Kidney (tissue), 14 donors: ENCODE data around the gene PTPRM. TPM values are rescaled to one million over a fixed set of nuclear protein-coding genes. Genes with fewer than 3 reads are reported as not detected.

Source experiments
- DNase-seq, 5 donors: peaks; one replicate each; pipeline ENCODE4 v3.0.0-alpha.2; 2013 to 2020
- FAIRE-seq: peaks from 2 replicates; lab custom pipeline; 2012; peaks lifted over from hg19 to GRCh38; lab: Jason Lieb, UNC
- H3K27ac ChIP-seq, 2 donors: one replicate each; pipeline ENCODE4 v1.7.0; 2013; ENCODE audit warnings: low read depth in 2 of 2, low read length in 2 of 2, inconsistent platforms in 1 of 2
- H3K27me3 ChIP-seq: one replicate; pipeline ENCODE4 v1.7.1; 2013; ENCODE audit warnings: low read length, inconsistent platforms; ENCODE audit not compliant: control insufficient read depth, insufficient read depth
- H3K36me3 ChIP-seq, 3 donors: one replicate each; pipeline versions ENCODE4 v1.7.0 to v1.7.1; 2013; ENCODE audit warnings: low read length in 3 of 3, control low read depth in 1 of 3, inconsistent platforms in 1 of 3; ENCODE audit not compliant: insufficient read depth in 3 of 3, control insufficient read depth in 2 of 3
- H3K4me1 ChIP-seq, 3 donors: one replicate each; pipeline versions ENCODE4 v1.7.0 to v1.7.1; 2013; ENCODE audit warnings: low read length in 3 of 3, inconsistent platforms in 1 of 3, low read depth in 1 of 3; ENCODE audit not compliant: control insufficient read depth in 2 of 3, insufficient read depth in 2 of 3
- H3K4me3 ChIP-seq, 3 donors: one replicate each; pipeline versions ENCODE4 v1.7.0 to v1.8.1; 2013; ENCODE audit warnings: low read length in 3 of 3, control low read depth in 1 of 3, inconsistent platforms in 1 of 3
- H3K9ac ChIP-seq, 3 donors: one replicate each; pipeline versions ENCODE4 v1.7.0 to v1.7.1; 2013; ENCODE audit warnings: low read length in 3 of 3, control low read depth in 1 of 3, inconsistent platforms in 1 of 3
- H3K9me3 ChIP-seq, 3 donors: one replicate each; pipeline versions ENCODE4 v1.7.0 to v1.7.1; 2013; ENCODE audit warnings: low read length in 3 of 3, control low read depth in 1 of 3, inconsistent platforms in 1 of 3; ENCODE audit not compliant: control insufficient read depth in 2 of 3, insufficient read depth in 1 of 3
- intact Hi-C: fragments of 100-400 bp; cut with DNase I; formaldehyde crosslinking; loops from one replicate; pipeline ENCODE4 v1.11.1; 2022
- polyA plus RNA-seq: library from polyadenylated mRNA; stranded (reverse); fragments of 350-450 nt; fragmentation: Illumina TruSeq; extraction: RNeasy Lipid Tissue Mini Kit (QIAGEN cat#74804); gene quantifications from one replicate; pipeline ENCODE4 v1.2.3, GENCODE V29; 2014; ENCODE audit warnings: low read depth, low replicate concordance; ENCODE audit not compliant: insufficient read depth
- total RNA-seq: library from RNA; stranded (reverse); fragmentation: NEBNext Ultra II Directional; extraction: Animal tissue kit (Norgen Biotek cat#: 25700); gene quantifications from one replicate; pipeline ENCODE4 v1.2.1, GENCODE V29; 2021
- TF ChIP-seq, protein P1 (sequence below): IDR thresholded peaks from 3 replicates; pipeline ENCODE4 v1.5.1; 2012; ENCODE audit warnings: mild to moderate bottlenecking, moderate library complexity, borderline replicate concordance; ENCODE audit not compliant: insufficient read depth; ENCODE audit errors: extremely low read depth
- donor health status: control.
- donor health status: control.
- donor health status: control.
- donor health status: control.
- donor health status: control.
- donor health status: DM: yes; HTN: yes; CAD: no.
- donor health status: Normal renal cell carcinoma (clear cell type).

PTPRM gene
- total and polyA plus RNA-seq, 2 donors from 2014 or later, result 52.4 to 98.9 TPM

DNA sequence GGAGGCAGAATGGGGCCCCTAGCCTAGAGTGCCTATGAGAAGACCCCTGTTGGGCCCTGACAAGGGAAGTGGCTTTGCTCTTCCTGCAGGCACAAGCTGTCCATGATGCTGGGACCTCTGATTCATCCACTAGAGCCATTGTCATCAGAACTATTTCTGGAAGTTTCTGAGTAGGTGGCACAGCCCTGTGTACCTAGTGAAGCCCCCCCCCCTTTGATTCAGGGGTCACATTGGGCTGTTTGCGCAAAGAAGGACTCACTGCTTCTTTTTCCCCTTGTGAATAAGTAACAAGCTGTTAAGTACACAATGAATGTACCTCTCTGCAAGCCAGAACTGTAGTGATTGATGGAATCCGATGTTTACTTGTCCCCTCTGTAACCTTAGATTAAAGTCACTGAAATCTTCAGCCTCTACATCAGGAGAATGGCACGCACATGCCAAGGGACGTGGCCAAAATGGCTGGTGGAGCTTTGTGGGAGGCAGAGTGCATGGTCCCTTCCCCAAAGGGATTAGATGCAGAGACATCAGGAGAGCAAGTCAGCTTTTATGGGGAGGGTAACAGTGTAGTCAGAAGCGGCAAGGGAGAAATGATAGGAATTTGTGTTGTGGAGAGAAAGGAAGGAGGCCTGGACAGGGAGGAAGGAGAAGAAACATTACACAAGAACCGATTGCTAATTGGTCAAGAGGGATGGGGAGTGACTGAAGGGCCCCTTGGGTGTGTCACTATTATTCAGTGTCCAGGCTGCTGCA lies 774.5 kb downstream of the PTPRM start:
- no peaks in the 10 kb centered on the region for H3K9me3 ChIP-seq
- TF ChIP-seq, protein P1, sequence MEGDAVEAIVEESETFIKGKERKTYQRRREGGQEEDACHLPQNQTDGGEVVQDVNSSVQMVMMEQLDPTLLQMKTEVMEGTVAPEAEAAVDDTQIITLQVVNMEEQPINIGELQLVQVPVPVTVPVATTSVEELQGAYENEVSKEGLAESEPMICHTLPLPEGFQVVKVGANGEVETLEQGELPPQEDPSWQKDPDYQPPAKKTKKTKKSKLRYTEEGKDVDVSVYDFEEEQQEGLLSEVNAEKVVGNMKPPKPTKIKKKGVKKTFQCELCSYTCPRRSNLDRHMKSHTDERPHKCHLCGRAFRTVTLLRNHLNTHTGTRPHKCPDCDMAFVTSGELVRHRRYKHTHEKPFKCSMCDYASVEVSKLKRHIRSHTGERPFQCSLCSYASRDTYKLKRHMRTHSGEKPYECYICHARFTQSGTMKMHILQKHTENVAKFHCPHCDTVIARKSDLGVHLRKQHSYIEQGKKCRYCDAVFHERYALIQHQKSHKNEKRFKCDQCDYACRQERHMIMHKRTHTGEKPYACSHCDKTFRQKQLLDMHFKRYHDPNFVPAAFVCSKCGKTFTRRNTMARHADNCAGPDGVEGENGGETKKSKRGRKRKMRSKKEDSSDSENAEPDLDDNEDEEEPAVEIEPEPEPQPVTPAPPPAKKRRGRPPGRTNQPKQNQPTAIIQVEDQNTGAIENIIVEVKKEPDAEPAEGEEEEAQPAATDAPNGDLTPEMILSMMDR, result no peak
- intact Hi-C loops, result no loop called here
- peak overlapping the region in 1 of 2 donors; percentile 36 for H3K27ac ChIP-seq
- FAIRE-seq (no peak), DNase-seq (peak in 3 of 5 donors; percentile 45 to 84 (median 74))
- H3K9ac ChIP-seq, result no peak overlapping the region
- no peak overlapping the region for H3K4me3 ChIP-seq
- peaks cover 0 to 3% (median 0%) of the 10 kb centered on the region in 3 donors for H3K4me1 ChIP-seq
- peaks cover 0 to 2% (median 0%) of the 10 kb centered on the region in 3 donors for H3K36me3 ChIP-seq
- H3K27me3 ChIP-seq, result no peaks in the 10 kb centered on the region

DNA sequence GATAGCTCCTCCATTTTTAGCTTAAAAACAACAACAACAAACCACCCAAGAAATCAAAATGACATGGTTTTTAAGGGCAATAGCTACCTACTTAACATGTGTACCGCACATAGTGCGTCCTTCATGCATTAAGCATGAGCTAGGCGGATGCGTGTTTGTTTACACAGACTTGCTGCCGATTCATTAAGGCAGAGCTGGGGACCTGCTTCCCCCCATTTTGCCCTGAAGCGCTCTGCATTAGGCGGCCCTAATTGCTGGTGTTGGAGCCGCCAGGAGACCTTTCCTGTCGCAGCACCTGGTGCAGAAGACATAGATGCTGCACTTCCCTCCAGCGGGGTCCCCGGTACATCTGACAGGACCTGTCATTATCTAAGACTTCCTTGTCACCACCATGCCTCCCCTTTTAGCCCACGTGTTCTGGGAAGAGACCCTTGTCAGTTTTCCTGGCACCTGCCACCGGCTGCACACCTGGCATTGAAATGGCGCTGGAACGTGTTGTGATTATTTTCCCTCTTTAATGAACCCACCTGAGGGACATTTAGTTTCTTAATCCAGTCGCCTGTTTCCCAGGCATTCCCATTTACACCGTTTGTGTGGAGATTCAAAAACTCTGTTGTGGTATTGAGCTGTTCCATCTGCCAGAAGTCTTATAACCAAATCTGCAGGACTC lies 781.1 kb downstream of the PTPRM start:
- Histone ChIP-seq H3K4me3 (no peak overlapping the region), H3K4me1 (no peaks in the 10 kb centered on the region), H3K36me3 (peaks cover 0 to 2% (median 0%) of the 10 kb centered on the region in 3 donors), H3K27ac (no peak overlapping the region), H3K9me3 (no peaks in the 10 kb centered on the region), H3K27me3 (no peaks in the 10 kb centered on the region), H3K9ac (no peak overlapping the region)
- FAIRE-seq (no peak), DNase-seq (no peak)
- intact Hi-C loops, result no loop called here
- TF ChIP-seq, protein P1, result no peak

DNA sequence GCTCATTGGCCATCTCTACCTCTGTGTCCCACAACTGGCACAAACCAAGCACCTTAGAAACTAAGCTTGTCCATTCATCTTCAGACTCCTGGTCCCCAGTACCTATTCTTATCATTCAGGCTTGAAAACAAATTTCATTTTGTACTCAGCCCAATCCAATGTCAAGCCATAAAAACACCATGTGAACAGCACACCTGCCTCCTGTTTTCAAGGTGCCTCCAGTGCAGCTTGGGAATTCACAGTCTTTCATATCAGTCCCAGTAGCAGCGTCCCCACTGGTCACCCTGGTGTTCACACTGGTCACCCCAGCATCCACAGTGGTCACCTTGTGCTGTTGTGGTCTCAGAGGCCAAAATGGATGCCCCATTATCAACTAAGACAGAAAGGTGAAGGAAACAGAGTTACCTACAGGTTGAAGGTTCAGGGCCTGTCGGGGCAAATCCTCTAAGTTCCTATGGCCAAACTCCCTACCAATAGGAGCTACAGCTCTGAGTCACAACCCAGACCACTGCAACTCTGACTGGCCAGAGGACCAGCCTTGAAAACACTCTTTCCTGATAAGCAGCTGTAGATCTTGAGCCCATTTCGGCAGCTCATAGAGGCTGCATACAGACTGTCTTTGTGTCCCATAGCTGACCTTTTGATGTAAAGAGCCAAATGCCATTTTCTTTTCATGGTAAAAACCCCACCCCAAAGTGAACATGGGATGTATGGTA lies 782.6 kb downstream of the PTPRM start:
- Histone ChIP-seq H3K4me1 (no peaks in the 10 kb centered on the region), H3K27ac (no peak overlapping the region), H3K9me3 (no peaks in the 10 kb centered on the region), H3K36me3 (peaks cover 0 to 2% (median 0%) of the 10 kb centered on the region in 3 donors), H3K9ac (no peak overlapping the region), H3K27me3 (no peaks in the 10 kb centered on the region), H3K4me3 (no peak overlapping the region)
- TF ChIP-seq, protein P1, result no peak
- intact Hi-C loops, result no loop called here
- DNase-seq (no peak), FAIRE-seq (no peak)
